ENCODE results near the gene EREG. TPM values are rescaled to one million over a fixed set of nuclear protein-coding genes. Genes with fewer than 3 reads are reported as not detected.

The EREG gene
- total RNA-seq, 6 experiments from 2014 or later = 28.8 to 38.0 (median 32.7) TPM

GRCh38 chr4:74431113-74431826 lies 66.3 kb downstream of the EREG start:
- Mint-ChIP-seq H3K36me3 (ENCODE audit: low read depth) (no peaks in the 10 kb centered on the region), H3K27ac (no peak overlapping the region), H3K4me1 (ENCODE audit: low read depth) (peaks cover 34% of the 10 kb centered on the region), H3K9me3 (no peaks in the 10 kb centered on the region), H3K4me3 (no peak overlapping the region), H3K27me3 (ENCODE audit: insufficient read depth) (no peaks in the 10 kb centered on the region; the same call in 1 of the 2 replicates)
- no peak for DNase-seq
- no peak for TF ChIP-seq CTCF (IDR thresholded peaks at IDR 0.05)

- Mint-ChIP-seq H3K9me3 (no peaks in the 10 kb centered on the region), H3K27me3 (ENCODE audit: insufficient read depth) (no peaks in the 10 kb centered on the region; the same call in 1 of the 2 replicates), H3K4me3 (no peak overlapping the region), H3K27ac (no peak overlapping the region), H3K36me3 (ENCODE audit: low read depth) (no peaks in the 10 kb centered on the region), H3K4me1 (ENCODE audit: low read depth) (peaks cover 27% of the 10 kb centered on the region)
- peak; percentile 6 for DNase-seq
- no peak for TF ChIP-seq CTCF (IDR thresholded peaks at IDR 0.05)
Observed at GRCh38 chr4:74433043-74433442, 68.1 kb downstream of the EREG start.

- no peaks in the 10 kb centered on the region for H3K36me3 Mint-ChIP-seq (ENCODE audit: low read depth)
- no peak for DNase-seq
- TF ChIP-seq CTCF (IDR thresholded peaks at IDR 0.05) = no peak
- no peaks in the 10 kb centered on the region for H3K9me3 Mint-ChIP-seq
- H3K4me1 Mint-ChIP-seq (ENCODE audit: low read depth) = peaks cover 21% of the 10 kb centered on the region
- no peaks in the 10 kb centered on the region; the same call in none of the 2 replicates for H3K27me3 Mint-ChIP-seq (ENCODE audit: insufficient read depth)
- H3K27ac Mint-ChIP-seq = no peak overlapping the region
- H3K4me3 Mint-ChIP-seq = no peak overlapping the region
Observed at GRCh38 chr4:74433541-74434172, 68.7 kb downstream of the EREG start.

- Mint-ChIP-seq H3K27me3 (ENCODE audit: insufficient read depth) (no peaks in the 10 kb centered on the region; the same call in none of the 2 replicates), H3K4me1 (ENCODE audit: low read depth) (peaks cover 15% of the 10 kb centered on the region), H3K9me3 (no peaks in the 10 kb centered on the region; the same call in 1 of the 2 replicates), H3K36me3 (ENCODE audit: low read depth) (no peaks in the 10 kb centered on the region), H3K27ac (no peak overlapping the region), H3K4me3 (no peak overlapping the region)
- no peak for DNase-seq
- TF ChIP-seq CTCF (IDR thresholded peaks at IDR 0.05) = no peak
Observed at GRCh38 chr4:74435296-74435695, 70.4 kb downstream of the EREG start.

- Mint-ChIP-seq H3K4me3 (no peak overlapping the region), H3K27ac (no peak overlapping the region), H3K9me3 (no peaks in the 10 kb centered on the region; the same call in 1 of the 2 replicates), H3K27me3 (ENCODE audit: insufficient read depth) (peaks cover 1% of the 10 kb centered on the region), H3K4me1 (ENCODE audit: low read depth) (peaks cover 26% of the 10 kb centered on the region), H3K36me3 (ENCODE audit: low read depth) (no peaks in the 10 kb centered on the region)
- no peak for DNase-seq
- no peak for TF ChIP-seq CTCF (IDR thresholded peaks at IDR 0.05)
Observed at GRCh38 chr4:74437866-74438265, 72.9 kb downstream of the EREG start.

Other genes with a start within 250 kb of the EREG start
- 1 to 10 TPM; 5.2 to 9.0 (median 8.1) TPM for gene MTHFD2L, start 207.0 kb upstream of the EREG start, total RNA-seq (2021; fragmentation: NEBNext Ultra II Directional; extraction: Animal tissue kit (Norgen Biotek cat#: 25700))
- 1 to 10 TPM in 2 of 6 experiments, under 1 TPM in 3, not detected in 1; 0.33 to 3.3 (median 0.71) TPM for gene EPGN, start 56.7 kb upstream of the EREG start, total RNA-seq (2021; fragmentation: NEBNext Ultra II Directional; extraction: Animal tissue kit (Norgen Biotek cat#: 25700))
- under 1 TPM in 5 of 6 experiments, not detected in 1; 0.24 to 0.70 (median 0.45) TPM for gene AREG, start 80.0 kb downstream of the EREG start, total RNA-seq (2021; fragmentation: NEBNext Ultra II Directional; extraction: Animal tissue kit (Norgen Biotek cat#: 25700))